HAP-1 (cell line): Measurements from ENCODE around the gene BBS5.
A peak's percentile ranks its signal among the peaks of the same experiment; 100 is the strongest.
"Not testable (repeated sequence)": the region's sequence is repeated elsewhere in the genome, so short reads cannot be mapped to it uniquely, and the experiment has no call there.

Experiments used
- DNase-seq, 2 experiments: peaks; one replicate each; pipeline ENCODE4 v3.0.0-alpha.2; 2016 to 2020; ENCODE audit warnings: low spot score in 2 of 2
- H3K27me3 ChIP-seq: fragments of 250-450 bp; sonication (Bioruptor Pico); 2 replicates; pipeline ENCODE4 v1.5.1; 2020; ENCODE audit warnings: low read depth, mild to moderate bottlenecking, moderate library complexity
- H3K36me3 ChIP-seq: fragments of 250-450 bp; sonication (Bioruptor Pico); replicated peaks from 2 replicates; pipeline ENCODE4 v1.5.1; 2020; ENCODE audit warnings: mild to moderate bottlenecking
- H3K4me1 ChIP-seq: fragments of 250-450 bp; sonication (Bioruptor Pico); 2 replicates; pipeline ENCODE4 v1.5.1; 2020; ENCODE audit warnings: mild to moderate bottlenecking
- H3K4me3 ChIP-seq: fragments of 250-450 bp; sonication (Bioruptor Pico); 2 replicates; pipeline ENCODE4 v1.5.1; 2020; ENCODE audit warnings: mild to moderate bottlenecking, moderate library complexity
- H3K9me3 ChIP-seq: fragments of 250-450 bp; sonication (Bioruptor Pico); 2 replicates; pipeline ENCODE4 v1.5.1; 2020; ENCODE audit warnings: mild to moderate bottlenecking, moderate library complexity
- in situ Hi-C: fragments of 300-500 bp; cut with MboI; formaldehyde crosslinking; loops from 3 replicates; pipeline ENCODE4 v1.14.3; 2020; ENCODE audit warnings: low sequenced_read_pairs, inconsistent platforms, mixed read lengths

The BBS5 gene

DNA sequence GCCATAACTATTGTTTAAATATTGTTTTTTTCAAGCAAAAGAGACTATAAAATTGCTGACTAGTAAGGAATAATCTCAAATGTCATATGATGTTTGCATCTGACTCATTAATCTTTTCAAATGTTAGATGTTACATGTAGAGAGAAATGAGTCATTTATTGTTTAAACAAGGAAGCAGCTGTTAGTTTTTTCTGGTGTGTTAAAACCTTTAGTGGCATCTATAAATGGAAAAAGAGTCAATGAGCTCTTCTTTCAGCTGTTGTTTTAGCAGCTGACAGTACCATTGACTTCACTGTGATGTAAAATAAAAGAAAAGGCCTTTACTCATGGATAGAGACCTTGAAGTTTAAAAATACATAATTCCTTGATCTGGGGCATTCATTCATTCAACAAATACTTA, 28.4 kb downstream of the BBS5 start:
- H3K4me1 ChIP-seq = peaks cover 12% of the 10 kb centered on the region
- H3K36me3 ChIP-seq = no peaks in the 10 kb centered on the region
- no peaks in the 10 kb centered on the region for H3K9me3 ChIP-seq
- DNase-seq = peak in 1 of 2 experiments; percentile 55
- in situ Hi-C loops = no loop called here
- no peaks in the 10 kb centered on the region for H3K27me3 ChIP-seq
- no peak overlapping the region for H3K4me3 ChIP-seq

DNA sequence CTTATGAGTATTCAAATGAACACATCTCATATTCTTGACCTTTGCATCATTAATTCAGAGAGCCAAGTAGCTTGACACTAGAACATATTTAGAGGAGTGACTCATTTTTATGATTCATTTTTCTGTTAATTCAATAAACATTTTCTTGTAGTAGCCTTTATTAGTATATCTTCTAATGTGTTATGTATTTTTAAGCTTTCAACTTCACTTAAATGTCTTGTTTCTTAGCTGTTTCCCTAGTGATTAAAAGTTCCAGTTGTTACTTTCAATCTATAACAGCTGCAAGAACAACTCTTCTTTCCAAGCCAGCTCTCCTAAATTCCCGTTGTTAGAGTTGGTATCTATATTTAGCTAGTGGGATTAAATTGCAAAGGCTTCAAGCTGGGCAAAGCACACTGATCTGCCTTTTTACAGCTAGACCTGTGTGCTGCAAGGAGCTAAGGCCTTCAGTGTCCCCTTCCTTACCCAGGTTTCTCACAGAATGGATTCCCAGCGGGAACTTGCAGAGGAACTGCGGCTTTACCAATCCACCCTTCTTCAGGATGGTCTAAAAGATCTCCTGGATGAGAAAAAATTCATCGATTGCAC, 30.1 kb downstream of the BBS5 start, which contains the start of gene KLHL41:
TSS of gene KLHL41 (plus strand) at position 405 of the 588 bp plus-strand sequence. CDS start at position 482, 77 bp downstream.
- DNase-seq = no peak
- H3K27me3 ChIP-seq = no peaks in the 10 kb centered on the region
- H3K36me3 ChIP-seq = no peaks in the 10 kb centered on the region
- H3K9me3 ChIP-seq = no peaks in the 10 kb centered on the region
- in situ Hi-C loops = no loop called here
- H3K4me3 ChIP-seq = no peak within 1 kb of the TSS
- peaks cover 12% of the 10 kb centered on the region for H3K4me1 ChIP-seq

DNA sequence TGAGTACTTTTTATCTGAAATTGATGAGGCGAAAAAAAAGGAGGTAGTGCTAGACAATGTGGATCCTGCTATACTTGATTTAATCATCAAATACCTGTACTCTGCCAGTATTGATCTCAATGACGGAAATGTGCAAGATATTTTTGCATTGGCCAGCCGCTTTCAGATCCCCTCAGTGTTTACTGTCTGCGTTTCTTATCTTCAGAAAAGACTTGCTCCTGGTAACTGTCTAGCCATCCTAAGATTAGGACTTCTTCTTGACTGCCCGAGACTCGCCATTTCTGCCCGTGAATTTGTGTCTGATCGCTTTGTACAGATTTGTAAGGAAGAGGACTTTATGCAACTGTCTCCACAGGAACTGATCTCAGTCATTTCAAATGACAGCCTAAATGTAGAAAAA, 30.7 kb downstream of the BBS5 start:
- Histone ChIP-seq H3K36me3 (no peaks in the 10 kb centered on the region), H3K4me3 (no peak overlapping the region), H3K4me1 (peaks cover 12% of the 10 kb centered on the region), H3K9me3 (no peaks in the 10 kb centered on the region), H3K27me3 (no peaks in the 10 kb centered on the region)
- in situ Hi-C loops = no loop called here
- no peak for DNase-seq

DNA sequence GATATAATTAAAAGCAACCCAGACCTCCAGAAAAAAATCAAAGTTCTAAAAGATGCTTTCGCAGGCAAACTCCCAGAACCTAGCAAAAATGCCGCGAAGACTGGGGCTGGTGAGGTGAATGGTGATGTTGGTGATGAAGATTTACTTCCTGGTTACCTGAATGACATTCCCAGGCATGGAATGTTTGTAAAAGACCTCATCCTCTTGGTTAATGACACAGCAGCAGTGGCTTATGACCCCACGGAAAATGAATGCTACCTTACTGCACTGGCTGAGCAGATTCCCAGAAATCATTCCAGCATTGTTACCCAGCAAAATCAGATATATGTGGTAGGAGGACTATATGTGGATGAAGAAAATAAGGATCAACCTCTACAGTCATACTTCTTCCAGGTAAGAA, 31.2 kb downstream of the BBS5 start:
- H3K27me3 ChIP-seq = no peaks in the 10 kb centered on the region
- no peaks in the 10 kb centered on the region for H3K36me3 ChIP-seq
- H3K9me3 ChIP-seq = no peaks in the 10 kb centered on the region
- peaks cover 12% of the 10 kb centered on the region for H3K4me1 ChIP-seq
- no peak overlapping the region for H3K4me3 ChIP-seq
- DNase-seq = no peak
- in situ Hi-C loops = no loop called here

DNA sequence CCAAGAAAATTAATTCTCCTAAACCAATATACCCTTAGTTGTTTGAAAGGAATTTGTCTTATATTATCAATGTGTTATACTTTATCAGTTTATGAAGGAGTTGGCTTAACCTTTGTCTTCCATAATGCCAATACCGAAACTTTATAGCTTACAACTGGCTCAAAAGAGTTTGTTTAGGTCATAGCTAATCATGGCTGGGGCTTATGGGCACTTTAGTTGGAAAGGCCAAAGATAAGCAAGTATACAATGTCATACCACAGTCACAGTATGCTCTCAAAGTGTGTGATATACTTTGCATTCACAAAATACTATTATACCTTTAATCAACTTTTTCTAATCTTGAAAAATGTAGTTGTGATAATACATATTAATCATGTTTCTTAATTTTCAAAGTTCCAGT, 32.5 kb downstream of the BBS5 start:
- Histone ChIP-seq H3K27me3 (no peaks in the 10 kb centered on the region), H3K4me1 (peaks cover 12% of the 10 kb centered on the region), H3K9me3 (no peaks in the 10 kb centered on the region), H3K36me3 (no peaks in the 10 kb centered on the region), H3K4me3 (no peak overlapping the region)
- in situ Hi-C loops = no loop called here
- DNase-seq = no peak

DNA sequence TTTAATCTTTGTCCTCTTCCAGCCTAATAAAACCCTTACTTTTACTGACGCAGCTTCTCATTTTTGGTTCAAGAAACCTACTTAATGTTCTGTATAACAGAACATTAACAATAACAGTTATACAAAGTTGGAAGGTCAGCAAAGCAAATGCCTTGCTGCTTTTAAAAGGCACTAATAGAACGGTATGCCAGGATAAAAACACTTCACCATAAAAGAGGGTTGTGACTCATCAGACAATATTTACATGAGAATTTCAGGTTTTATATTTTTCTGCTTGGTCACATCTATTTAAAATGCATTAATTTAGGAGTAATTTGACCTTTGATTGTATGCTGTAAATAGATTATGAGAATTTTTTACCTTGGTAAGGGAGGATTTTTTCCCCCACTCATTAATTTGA, 33.2 kb downstream of the BBS5 start:
- Histone ChIP-seq H3K4me3 (no peak overlapping the region), H3K36me3 (no peaks in the 10 kb centered on the region), H3K4me1 (peaks cover 12% of the 10 kb centered on the region), H3K9me3 (no peaks in the 10 kb centered on the region), H3K27me3 (no peaks in the 10 kb centered on the region)
- in situ Hi-C loops = no loop called here
- DNase-seq = peak in 1 of 2 experiments; percentile 64

DNA sequence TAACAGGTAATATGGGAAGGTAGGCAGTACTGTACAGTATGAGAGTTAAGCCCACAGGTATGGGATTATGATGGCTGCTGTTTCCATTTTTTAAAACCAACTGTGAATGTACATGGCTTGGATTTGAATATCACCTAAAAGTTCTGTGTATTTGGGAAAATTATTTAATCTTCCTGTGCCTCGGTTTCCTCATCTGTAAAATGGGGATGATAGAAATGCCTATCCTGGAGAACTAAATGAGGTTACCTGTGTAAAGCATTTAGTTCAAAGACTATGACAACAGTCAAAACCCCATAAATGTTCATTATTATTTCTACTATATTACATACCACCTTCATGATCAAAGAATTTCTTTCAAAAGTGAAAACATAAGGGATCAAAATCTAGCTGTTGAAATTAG, 33.8 kb downstream of the BBS5 start:
- Histone ChIP-seq H3K4me3 (no peak overlapping the region), H3K27me3 (no peaks in the 10 kb centered on the region), H3K4me1 (peaks cover 12% of the 10 kb centered on the region), H3K36me3 (no peaks in the 10 kb centered on the region), H3K9me3 (no peaks in the 10 kb centered on the region)
- in situ Hi-C loops = no loop called here
- DNase-seq = no peak

DNA sequence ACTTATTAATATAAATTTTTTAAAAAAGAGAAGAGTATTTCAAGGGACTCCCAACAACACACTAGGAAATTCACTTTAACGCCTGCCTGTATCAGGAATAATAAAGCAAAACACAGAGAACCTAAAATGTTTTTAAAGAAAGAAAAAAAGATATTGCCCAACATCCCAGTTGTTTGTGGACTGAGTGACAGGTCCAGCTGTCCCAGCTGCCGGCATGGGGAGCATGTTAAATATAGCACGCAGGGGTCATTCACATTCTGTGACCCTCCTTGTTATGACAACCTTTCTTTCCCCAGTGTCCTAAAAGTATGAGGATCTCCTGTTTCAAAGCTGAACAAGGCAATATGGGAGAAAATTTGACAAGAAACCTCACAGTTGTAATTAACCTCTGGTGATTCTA, 34.6 kb downstream of the BBS5 start:
- H3K36me3 ChIP-seq = no peaks in the 10 kb centered on the region
- in situ Hi-C loops = no loop called here
- H3K4me3 ChIP-seq = no peak overlapping the region
- H3K27me3 ChIP-seq = no peaks in the 10 kb centered on the region
- no peak for DNase-seq
- H3K9me3 ChIP-seq = no peaks in the 10 kb centered on the region
- peaks cover 12% of the 10 kb centered on the region for H3K4me1 ChIP-seq

DNA sequence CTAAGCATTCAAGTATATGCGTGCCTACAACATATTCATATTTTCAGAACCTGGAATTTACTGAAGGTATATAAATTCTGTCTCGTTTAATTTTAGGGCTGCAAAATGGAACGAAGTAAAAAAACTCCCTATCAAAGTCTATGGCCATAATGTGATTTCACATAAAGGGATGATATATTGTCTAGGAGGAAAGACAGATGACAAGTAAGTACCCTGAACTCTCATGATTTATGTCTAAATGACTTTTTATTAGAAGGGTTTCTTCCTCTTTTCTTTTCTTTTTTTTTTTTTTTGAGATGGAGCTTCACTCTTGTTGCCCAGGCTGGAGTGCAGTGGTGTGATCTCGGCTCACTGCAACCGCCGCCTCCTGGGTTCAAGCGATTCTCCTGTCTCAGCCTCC, 35.5 kb downstream of the BBS5 start:
- H3K27me3 ChIP-seq, H3K9me3 ChIP-seq, in situ Hi-C loops, DNase-seq, H3K4me3 ChIP-seq, H3K36me3 ChIP-seq: not testable (repeated sequence)
- peaks cover 12% of the 10 kb centered on the region for H3K4me1 ChIP-seq

DNA sequence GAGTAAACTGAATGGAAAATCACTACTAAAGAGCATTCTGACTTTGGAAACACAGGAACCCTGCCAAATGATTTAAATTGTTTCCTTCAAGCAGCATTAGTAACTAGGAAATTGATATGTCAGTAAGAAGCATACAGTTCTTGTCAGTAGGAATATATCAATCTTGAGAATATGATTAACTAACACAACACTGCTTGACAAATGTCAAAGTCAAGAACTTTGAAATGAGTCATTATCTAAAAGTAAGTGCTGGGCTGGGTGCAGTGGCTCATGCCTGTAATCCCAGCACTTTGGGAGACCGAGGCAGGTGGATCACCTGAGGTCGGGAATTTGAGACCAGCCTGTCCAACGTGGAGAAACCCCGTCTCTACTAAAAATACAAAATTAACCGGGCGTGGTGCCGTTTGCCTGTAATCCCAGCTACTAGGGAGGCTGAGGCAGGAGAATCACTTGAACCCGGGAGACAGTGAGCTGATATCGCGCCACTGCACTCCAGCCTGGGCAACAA, 37.2 kb downstream of the BBS5 start:
- H3K36me3 ChIP-seq, H3K4me3 ChIP-seq, DNase-seq, H3K9me3 ChIP-seq, H3K27me3 ChIP-seq, in situ Hi-C loops: not testable (repeated sequence)
- peaks cover 11% of the 10 kb centered on the region for H3K4me1 ChIP-seq

DNA sequence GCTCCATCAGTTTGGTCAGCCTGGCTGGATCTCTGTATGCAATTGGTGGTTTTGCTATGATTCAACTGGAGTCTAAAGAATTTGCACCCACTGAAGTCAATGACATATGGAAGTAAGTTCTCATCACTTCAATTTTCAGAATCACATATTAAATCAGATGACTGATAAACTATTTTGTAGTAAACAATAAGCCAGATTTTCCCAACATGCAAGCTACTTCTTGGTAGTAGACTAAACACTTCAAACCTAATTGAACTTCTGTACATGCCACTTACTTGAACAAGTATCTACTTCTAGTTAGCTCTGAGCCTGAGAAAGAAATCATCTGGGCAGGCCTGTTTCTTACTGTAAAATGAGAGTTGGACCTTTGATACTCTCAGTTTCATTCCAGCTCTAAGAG, 41.6 kb downstream of the BBS5 start:
- Histone ChIP-seq H3K4me3 (no peak overlapping the region), H3K36me3 (no peaks in the 10 kb centered on the region), H3K4me1 (no peaks in the 10 kb centered on the region), H3K27me3 (no peaks in the 10 kb centered on the region), H3K9me3 (no peaks in the 10 kb centered on the region)
- DNase-seq = no peak
- in situ Hi-C loops = no loop called here

DNA sequence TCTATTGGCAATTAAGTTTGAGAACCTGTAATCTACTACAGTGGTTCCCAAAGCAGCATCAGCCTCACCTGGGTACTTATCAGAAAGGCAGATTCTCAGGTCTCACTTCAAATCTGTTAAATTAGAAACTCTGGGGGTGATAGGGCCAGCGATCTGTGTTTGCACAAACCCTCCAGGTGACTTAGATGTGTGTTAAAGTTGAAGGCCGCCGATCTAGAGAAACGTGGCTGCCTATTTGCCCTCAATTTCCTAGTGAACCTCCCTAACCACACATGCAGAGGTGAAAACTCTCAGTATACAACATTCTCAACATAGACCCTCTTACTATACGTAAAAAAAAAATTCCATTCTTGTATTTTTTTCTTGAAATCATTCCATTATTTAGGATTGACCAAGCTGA, 44.4 kb downstream of the BBS5 start:
- in situ Hi-C loops = no loop called here

DNA sequence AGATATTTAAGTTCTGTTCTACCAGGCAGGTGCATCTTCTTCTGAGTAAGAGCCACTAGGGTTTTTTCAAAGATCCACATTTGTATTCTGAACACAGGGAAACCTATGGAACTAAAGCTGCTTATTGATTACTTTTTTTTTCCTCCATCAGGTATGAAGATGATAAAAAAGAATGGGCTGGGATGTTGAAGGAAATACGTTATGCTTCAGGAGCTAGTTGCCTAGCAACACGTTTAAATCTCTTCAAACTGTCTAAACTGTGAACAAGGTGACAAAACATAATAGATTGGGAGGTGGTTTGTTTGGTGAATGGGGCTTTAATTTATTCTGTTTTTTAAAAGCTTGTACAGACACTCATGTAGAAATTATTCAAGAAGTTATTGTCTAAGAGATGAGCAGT, 46.1 kb downstream of the BBS5 start:
- no peaks in the 10 kb centered on the region for H3K9me3 ChIP-seq
- no peak overlapping the region for H3K4me3 ChIP-seq
- peaks cover 6% of the 10 kb centered on the region for H3K36me3 ChIP-seq
- in situ Hi-C loops = no loop called here
- H3K27me3 ChIP-seq = no peaks in the 10 kb centered on the region
- H3K4me1 ChIP-seq = no peaks in the 10 kb centered on the region
- DNase-seq = no peak

More for the DNA sequence above, 44.4 kb downstream of the BBS5 start:
- DNase-seq = no peak
- H3K36me3 ChIP-seq = peaks cover 3% of the 10 kb centered on the region
- H3K4me1 ChIP-seq = no peaks in the 10 kb centered on the region
- no peaks in the 10 kb centered on the region for H3K9me3 ChIP-seq
- no peak overlapping the region for H3K4me3 ChIP-seq
- no peaks in the 10 kb centered on the region for H3K27me3 ChIP-seq

DNA sequence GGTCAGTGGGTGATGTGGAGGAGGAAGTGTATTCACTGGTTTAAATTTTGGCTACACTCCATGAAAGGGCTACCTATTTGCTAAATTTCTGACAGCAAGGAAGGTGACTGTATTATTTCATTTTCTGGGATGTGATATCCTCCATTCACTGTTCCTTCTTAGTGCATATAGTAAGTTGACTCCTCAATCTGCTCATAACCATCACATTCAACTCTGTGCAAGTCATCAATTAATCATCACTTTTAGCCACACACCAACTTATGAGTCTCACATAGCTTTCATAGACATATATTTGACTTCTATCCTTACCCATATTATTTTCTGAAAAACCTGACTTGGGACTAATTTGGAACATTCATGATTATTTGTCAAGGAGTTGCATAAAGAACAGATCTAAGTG, 47.2 kb downstream of the BBS5 start:
- no peaks in the 10 kb centered on the region for H3K27me3 ChIP-seq
- H3K4me1 ChIP-seq = no peaks in the 10 kb centered on the region
- DNase-seq = no peak
- in situ Hi-C loops = no loop called here
- no peak overlapping the region for H3K4me3 ChIP-seq
- H3K36me3 ChIP-seq = peaks cover 13% of the 10 kb centered on the region
- no peaks in the 10 kb centered on the region for H3K9me3 ChIP-seq

DNA sequence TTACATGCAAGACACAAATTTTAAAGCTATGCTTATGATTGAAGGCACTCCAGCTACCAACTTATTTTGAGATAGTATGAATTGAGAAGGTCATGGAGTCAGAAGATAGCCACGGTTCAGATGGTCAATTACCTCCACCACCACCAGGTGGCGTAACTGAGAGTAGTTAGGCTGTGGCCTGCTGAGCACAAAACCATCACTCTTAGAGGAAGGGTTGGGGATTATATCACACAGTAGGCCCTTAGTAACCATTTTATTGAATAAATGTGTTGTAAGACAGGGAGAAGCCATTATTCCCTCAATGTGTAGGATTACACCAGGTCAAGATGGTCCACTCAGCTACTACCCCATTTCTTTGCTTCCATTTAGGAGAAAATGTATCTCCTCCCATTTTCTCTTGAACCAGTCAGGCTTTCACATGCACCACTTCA, 49.0 kb downstream of the BBS5 start:
- no peaks in the 10 kb centered on the region for H3K27me3 ChIP-seq
- H3K4me3 ChIP-seq = no peak overlapping the region
- in situ Hi-C loops = no loop called here
- H3K36me3 ChIP-seq = peaks cover 13% of the 10 kb centered on the region
- DNase-seq = peak; percentile 42 to 86
- no peaks in the 10 kb centered on the region for H3K4me1 ChIP-seq
- no peaks in the 10 kb centered on the region for H3K9me3 ChIP-seq
